ENCODE results near the gene ITPKA. TPM values are rescaled to one million over a fixed set of nuclear protein-coding genes. Genes with fewer than 3 reads are reported as not detected.
A peak's percentile ranks its signal among the peaks of the same experiment; 100 is the strongest.

Gene ITPKA
- total and polyA plus RNA-seq, 2 of the 13 experiments (the other 11 are each of a cell fraction or from before 2014, with no cell fraction given) = 13.2 to 41.3 TPM

DNA sequence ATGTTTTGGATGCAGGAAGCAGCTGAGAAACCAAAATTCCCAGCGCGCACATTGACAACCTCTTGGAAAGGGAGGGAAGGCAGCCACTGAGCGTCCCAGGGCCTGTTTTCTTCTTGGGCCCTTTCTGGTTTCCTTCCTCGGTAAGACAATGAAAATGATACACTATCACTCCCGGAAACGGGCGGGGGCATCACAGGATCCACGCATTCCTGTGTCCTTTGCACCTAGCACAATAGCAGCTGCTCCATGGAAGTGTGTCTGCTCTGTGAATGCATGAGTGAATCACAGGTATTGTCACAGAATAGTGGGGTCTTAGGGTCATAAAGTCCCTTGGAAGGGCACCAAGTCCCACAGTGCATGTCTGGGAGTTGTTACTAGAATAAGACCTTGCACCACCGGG lies 6.3 kb upstream of the ITPKA start (continued):
- no peak for TF ChIP-seq JUN (CRISPR knock-in tag; IDR thresholded peaks at IDR 0.05)
- TF ChIP-seq ZBTB38 (CRISPR knock-in tag; IDR thresholded peaks at IDR 0.05) = no peak
- TF ChIP-seq ZNF251 (CRISPR knock-in tag; IDR thresholded peaks at IDR 0.05) = no peak
- TF ChIP-seq SCMH1 (CRISPR knock-in tag; IDR thresholded peaks at IDR 0.05; ENCODE audit: borderline replicate concordance) = no peak
- TF ChIP-seq EZH2 (conservative IDR thresholded peaks at IDR 0.05; ENCODE audit: low read depth, low read length) = no peak
- no peak for TF ChIP-seq ZBTB26 (CRISPR knock-in tag; IDR thresholded peaks at IDR 0.05; ENCODE audit: borderline replicate concordance)
- TF ChIP-seq HBP1 (CRISPR knock-in tag; IDR thresholded peaks at IDR 0.05; ENCODE audit: low read depth) = no peak

- ChIA-PET POLR2A (no interaction called here), CTCF (ENCODE audit: low intra/inter-chr PET ratio, low total read pairs) (no interaction called here)
- peaks cover 11% of the 10 kb centered on the region for H3K4me1 ChIP-seq (ENCODE audit: insufficient read depth, low read length)
- FAIRE-seq (peak; percentile 23), ATAC-seq (no peak), DNase-seq (ENCODE audit: low spot score) (no peak)
- no peak overlapping the region for H3K9ac ChIP-seq (ENCODE audit: insufficient read depth, low read depth, low read length)
- no peaks in the 10 kb centered on the region for H3K79me2 ChIP-seq (ENCODE audit: insufficient read depth, low read length)
- no peaks in the 10 kb centered on the region for H3K9me3 ChIP-seq (ENCODE audit: low read length)
- in situ Hi-C loops (cut with HindIII; ENCODE audit: extremely low pct_ligation_motif_present, low pct_unique_long_range_greater_than_20kb) = no loop called here
- H3K27me3 ChIP-seq (ENCODE audit: control insufficient read depth in 1 of 2, insufficient read depth in 2 of 2, low read length in 2 of 2) = no peaks in the 10 kb centered on the region
- 94% methylated on average over 2 of the region's 2 CpGs for WGBS (ENCODE audit: low lambda C conversion rate)
- no TSS peak for BruUV-seq (replicated peaks)
- no peaks in the 10 kb centered on the region; a peak in 2 of 5 replicates for H3K36me3 ChIP-seq (replicated peaks in 1 of 2; ENCODE audit: control insufficient read depth in 1 of 2, insufficient read depth in 2 of 2, low read length in 2 of 2)
- H4K20me1 ChIP-seq (ENCODE audit: insufficient read depth, low read length) = no peaks in the 10 kb centered on the region
- H3K4me3 ChIP-seq (replicated peaks in 1 of 3; ENCODE audit: insufficient read depth in 1 of 3, low read depth in 2 of 3, low read length in 3 of 3) = no peak overlapping the region
- H3K27ac ChIP-seq (ENCODE audit: extremely low read length, insufficient read depth, low read length) = no peak overlapping the region
- no peak overlapping the region for H3K4me2 ChIP-seq (ENCODE audit: low read depth, low read length)
- no peak overlapping the region for H2AFZ ChIP-seq (ENCODE audit: low read length)
- intact Hi-C loops (cut with micrococcal nuclease; ENCODE audit: unreplicated experiment) = no loop called here
- TF ChIP-seq, protein P1, sequence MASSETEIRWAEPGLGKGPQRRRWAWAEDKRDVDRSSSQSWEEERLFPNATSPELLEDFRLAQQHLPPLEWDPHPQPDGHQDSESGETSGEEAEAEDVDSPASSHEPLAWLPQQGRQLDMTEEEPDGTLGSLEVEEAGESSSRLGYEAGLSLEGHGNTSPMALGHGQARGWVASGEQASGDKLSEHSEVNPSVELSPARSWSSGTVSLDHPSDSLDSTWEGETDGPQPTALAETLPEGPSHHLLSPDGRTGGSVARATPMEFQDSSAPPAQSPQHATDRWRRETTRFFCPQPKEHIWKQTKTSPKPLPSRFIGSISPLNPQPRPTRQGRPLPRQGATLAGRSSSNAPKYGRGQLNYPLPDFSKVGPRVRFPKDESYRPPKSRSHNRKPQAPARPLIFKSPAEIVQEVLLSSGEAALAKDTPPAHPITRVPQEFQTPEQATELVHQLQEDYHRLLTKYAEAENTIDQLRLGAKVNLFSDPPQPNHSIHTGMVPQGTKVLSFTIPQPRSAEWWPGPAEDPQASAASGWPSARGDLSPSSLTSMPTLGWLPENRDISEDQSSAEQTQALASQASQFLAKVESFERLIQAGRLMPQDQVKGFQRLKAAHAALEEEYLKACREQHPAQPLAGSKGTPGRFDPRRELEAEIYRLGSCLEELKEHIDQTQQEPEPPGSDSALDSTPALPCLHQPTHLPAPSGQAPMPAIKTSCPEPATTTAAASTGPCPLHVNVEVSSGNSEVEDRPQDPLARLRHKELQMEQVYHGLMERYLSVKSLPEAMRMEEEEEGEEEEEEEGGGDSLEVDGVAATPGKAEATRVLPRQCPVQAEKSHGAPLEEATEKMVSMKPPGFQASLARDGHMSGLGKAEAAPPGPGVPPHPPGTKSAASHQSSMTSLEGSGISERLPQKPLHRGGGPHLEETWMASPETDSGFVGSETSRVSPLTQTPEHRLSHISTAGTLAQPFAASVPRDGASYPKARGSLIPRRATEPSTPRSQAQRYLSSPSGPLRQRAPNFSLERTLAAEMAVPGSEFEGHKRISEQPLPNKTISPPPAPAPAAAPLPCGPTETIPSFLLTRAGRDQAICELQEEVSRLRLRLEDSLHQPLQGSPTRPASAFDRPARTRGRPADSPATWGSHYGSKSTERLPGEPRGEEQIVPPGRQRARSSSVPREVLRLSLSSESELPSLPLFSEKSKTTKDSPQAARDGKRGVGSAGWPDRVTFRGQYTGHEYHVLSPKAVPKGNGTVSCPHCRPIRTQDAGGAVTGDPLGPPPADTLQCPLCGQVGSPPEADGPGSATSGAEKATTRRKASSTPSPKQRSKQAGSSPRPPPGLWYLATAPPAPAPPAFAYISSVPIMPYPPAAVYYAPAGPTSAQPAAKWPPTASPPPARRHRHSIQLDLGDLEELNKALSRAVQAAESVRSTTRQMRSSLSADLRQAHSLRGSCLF (CRISPR knock-in tag; IDR thresholded peaks at IDR 0.05; ENCODE audit: borderline replicate concordance) = no peak
- TF ChIP-seq ZFYVE20 (CRISPR knock-in tag; IDR thresholded peaks at IDR 0.05; ENCODE audit: borderline replicate concordance, low read depth) = 0 out of 2 replicates have a peak, but pooled peaks have one; percentile 41
- TF ChIP-seq GTF2F1 (IDR thresholded peaks at IDR 0.05; ENCODE audit: low read length) = no peak
- 0 out of 2 replicates have a peak, but pooled peaks have one; percentile 4 for TF ChIP-seq RAD51 (IDR thresholded peaks at IDR 0.05; ENCODE audit: borderline replicate concordance)
- no peak for TF ChIP-seq ZC3H13 (CRISPR knock-in tag; IDR thresholded peaks at IDR 0.05)
- no peak for TF ChIP-seq KDM5B (CRISPR knock-in tag; IDR thresholded peaks at IDR 0.05; ENCODE audit: borderline replicate concordance)
Observed at GRCh38 chr15:41487802-41488201, 5.9 kb upstream of the ITPKA start.
